ENCODE measurements around the gene PRIM1.

- TF ChIP-seq TAF7 (optimal IDR thresholded peaks at IDR 0.05; ENCODE audit: borderline replicate concordance, low read depth, low read length) (no peak), CTCF (IDR thresholded peaks at IDR 0.05; ENCODE audit: control extremely low read depth in 1 of 3, insufficient read depth in 1 of 3, low read depth in 1 of 3, low read length in 3 of 3) (no peak), POLR2A (IDR thresholded peaks at IDR 0.05; ENCODE audit: control extremely low read depth in 1 of 2, low read depth in 2 of 2, low read length in 2 of 2) (no peak), EZH2 (IDR thresholded peaks at IDR 0.05; ENCODE audit: low read depth, low read length, severe bottlenecking) (no peak), RAD21 (IDR thresholded peaks at IDR 0.05 in 1 of 2, conservative IDR thresholded peaks at IDR 0.05 in 1 of 2; ENCODE audit: low read depth in 2 of 2, low read length in 2 of 2) (no peak), ZNF274 (IDR thresholded peaks at IDR 0.05; ENCODE audit: borderline replicate concordance, extremely low read depth, low read length) (no peak), GABPA (IDR thresholded peaks at IDR 0.05; ENCODE audit: borderline replicate concordance, insufficient read depth, low read length) (no peak), EGR1 (IDR thresholded peaks at IDR 0.05; ENCODE audit: borderline replicate concordance, low read depth, low read length) (no peak)
- TF ChIP-seq, protein P1, sequence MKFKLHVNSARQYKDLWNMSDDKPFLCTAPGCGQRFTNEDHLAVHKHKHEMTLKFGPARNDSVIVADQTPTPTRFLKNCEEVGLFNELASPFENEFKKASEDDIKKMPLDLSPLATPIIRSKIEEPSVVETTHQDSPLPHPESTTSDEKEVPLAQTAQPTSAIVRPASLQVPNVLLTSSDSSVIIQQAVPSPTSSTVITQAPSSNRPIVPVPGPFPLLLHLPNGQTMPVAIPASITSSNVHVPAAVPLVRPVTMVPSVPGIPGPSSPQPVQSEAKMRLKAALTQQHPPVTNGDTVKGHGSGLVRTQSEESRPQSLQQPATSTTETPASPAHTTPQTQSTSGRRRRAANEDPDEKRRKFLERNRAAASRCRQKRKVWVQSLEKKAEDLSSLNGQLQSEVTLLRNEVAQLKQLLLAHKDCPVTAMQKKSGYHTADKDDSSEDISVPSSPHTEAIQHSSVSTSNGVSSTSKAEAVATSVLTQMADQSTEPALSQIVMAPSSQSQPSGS (IDR thresholded peaks at IDR 0.05; ENCODE audit: low read length), result no peak
- TF ChIP-seq, protein P2, sequence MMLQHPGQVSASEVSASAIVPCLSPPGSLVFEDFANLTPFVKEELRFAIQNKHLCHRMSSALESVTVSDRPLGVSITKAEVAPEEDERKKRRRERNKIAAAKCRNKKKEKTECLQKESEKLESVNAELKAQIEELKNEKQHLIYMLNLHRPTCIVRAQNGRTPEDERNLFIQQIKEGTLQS (IDR thresholded peaks at IDR 0.05; ENCODE audit: insufficient read depth, low read depth, low read length), result no peak
- TF ChIP-seq, protein P3, sequence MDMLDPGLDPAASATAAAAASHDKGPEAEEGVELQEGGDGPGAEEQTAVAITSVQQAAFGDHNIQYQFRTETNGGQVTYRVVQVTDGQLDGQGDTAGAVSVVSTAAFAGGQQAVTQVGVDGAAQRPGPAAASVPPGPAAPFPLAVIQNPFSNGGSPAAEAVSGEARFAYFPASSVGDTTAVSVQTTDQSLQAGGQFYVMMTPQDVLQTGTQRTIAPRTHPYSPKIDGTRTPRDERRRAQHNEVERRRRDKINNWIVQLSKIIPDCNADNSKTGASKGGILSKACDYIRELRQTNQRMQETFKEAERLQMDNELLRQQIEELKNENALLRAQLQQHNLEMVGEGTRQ (IDR thresholded peaks at IDR 0.05; ENCODE audit: low read length), result no peak
Observed at GRCh38 chr12:56758728-56759262, 6.7 kb upstream of the PRIM1 start.
